HL-60/S4 (cell line): ENCODE measurements around the gene ALK.

Experiments used
- in situ Hi-C: fragments of 300-500 bp; cut with MboI; formaldehyde crosslinking; loops from 2 replicates; pipeline ENCODE4 v1.14.3; 2022; ENCODE audit warnings: low sequenced_read_pairs

ALK gene

DNA sequence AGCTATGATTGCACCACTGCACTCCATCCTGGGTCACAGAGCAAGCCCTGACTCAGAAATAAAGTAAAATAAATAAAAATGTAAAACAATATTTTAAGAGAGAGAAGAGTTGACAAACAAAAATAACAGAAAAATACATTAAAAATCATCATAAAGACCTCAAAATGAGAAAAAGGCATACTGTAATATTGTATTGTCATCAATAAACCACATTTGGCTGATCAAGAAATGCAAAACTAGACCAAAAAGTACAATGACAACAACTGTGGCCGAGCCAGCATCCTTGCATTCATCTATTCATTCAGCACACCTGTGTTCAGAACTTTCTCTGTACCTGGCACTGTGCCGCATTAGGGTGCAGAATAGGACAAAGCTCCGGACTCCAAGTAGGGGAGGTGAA lies 121.8 kb downstream of the ALK start:
- in situ Hi-C loops: no loop called here

DNA sequence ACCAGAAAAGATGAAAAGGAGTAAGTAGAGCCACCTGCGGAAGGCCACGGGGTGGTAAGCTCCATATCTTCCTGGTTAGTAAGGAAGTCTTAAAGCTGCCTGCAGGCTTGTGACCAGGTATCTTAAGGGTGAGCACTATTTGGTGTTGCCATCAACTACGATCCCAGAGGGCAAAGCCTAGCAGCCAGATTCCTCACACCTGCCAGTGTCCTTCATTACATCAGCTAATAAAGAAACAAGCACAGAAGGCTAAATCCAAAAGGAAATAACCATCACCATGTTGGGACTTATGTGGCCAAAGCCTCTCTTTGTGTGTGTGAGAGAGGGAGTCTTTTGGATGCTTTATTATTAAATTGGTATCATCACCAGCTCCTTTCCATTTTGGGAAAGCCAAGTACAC lies 123.5 kb downstream of the ALK start:
- in situ Hi-C loops: no loop called here

DNA sequence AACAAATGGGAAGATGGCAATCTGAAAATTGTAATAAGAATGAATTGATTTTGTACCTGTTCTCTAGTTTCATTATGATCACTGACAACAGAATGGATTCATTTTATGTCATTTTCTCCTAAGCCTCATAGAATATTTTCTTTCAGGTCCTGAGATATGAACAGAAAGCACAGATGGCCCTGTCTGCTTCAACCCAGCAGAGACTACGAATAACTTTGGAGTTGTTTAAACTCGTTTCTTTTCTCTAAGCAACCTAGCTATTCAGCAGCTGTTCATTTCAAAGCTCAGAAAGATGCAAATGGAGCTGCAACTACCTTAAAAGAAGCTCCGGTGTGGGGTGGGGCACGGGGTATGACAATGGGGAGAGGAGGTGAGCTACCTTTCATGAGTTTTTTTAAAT lies 124.9 kb downstream of the ALK start:
- in situ Hi-C loops: no loop called here

DNA sequence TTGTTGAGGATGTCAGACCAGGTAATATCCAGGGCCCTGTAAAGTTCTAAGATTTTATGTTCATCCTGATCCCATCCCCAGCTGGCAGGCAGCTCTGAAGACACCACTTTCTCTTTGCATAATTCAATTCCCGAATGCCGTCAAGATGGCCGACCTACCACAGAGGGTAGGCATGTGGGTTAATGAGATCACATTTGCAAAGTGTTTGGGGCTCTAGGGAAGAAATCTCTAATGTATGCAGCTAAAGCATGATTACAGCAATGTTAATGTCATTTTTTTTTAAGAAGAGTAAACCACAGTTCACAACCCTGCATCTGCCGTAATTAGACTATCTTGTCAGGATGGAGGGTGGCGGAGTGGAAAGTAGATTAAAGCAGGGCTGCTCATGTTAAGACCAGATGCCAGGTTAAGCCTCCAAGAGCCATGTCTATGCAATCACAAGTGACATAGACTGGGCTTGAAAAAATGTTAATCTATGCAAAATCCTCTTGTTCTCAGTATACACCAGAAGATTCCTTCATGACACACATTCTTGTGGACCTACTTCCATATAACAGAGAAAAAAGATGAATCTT lies 131.4 kb downstream of the ALK start:
- in situ Hi-C loops: no loop called here

DNA sequence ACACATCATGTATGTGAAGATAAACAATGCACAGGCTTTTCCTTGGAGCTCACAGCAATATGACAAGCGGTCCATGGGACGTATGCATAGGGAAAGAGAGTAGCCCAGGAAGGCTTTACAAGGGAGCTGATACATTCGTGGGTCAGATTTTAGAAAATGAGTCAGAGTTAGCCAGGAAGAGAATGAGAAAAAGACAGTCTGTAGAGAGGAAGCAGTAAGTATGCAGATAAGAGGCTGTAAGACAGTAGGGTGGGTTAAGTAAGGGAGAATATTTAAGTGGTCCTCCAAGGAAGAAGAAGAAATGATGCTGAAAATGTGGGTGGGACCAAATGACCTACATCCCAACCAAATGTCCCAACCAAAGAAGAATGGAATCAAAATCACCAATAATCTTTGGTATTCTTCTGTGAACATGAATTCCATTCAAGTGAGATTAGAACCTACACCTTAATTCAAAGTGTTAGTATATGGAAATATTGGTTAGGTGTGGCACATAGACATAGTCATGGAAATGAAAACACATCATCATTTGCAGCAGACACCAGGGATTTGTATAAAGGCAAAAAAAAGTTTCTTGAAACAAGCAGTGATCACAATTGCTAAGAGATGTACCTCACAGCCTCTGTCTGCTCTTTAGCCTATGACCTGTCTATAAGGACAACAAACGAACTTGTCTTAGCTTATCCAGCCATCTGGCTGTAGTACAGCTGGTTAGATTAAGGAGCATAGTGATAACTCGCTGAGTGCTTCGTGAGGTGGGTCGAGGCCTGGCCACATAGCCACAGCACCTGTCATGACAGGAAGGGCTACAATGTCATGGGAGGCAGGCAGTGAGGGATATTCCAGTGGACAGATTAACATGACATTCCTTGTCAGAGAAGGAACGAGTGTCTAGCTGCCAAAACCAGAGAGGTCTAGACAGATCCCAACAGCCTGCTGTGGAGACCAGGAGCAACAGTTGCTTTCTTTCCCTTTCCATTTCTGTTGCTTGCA lies 133.6 kb downstream of the ALK start:
- in situ Hi-C loops: no loop called here

DNA sequence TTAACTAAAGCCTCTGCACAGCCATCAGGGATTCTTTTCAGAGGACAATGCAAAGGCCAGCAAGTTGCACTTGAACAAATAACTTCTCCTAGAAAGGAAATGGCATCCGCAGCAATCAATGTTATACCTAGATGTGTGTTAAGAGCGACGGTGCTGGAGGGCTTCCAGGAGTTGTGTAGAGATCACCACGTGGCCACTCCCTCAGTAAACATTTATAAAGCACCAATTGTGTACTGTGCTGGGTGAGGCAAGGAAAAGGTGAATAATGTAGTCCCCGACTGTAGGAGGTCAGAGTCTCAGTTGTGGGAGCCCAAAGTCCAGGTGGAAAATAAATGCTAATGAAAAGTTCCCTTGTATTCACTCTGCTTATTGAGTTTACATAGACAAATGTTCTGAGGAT lies 135.0 kb downstream of the ALK start:
- in situ Hi-C loops: no loop called here

DNA sequence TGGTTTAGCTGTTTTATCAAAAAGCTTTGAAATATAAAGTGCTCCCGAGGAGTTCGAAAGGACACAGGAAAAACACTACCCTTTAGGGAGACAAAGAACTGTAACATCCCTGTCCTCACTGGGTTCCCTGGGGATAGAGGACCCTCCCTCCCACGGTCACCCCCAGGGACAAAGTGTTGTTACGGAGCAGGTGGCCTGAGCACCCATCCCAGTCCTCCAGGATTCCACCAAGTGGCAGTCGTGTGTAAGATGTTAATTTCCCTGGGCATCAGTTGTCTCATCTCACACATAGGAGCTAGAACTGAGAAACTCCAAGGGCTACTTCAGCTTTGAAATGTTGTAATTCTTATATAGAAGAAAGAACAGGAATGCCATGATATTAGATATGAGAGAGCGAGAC lies 137.7 kb downstream of the ALK start:
- in situ Hi-C loops: no loop called here

DNA sequence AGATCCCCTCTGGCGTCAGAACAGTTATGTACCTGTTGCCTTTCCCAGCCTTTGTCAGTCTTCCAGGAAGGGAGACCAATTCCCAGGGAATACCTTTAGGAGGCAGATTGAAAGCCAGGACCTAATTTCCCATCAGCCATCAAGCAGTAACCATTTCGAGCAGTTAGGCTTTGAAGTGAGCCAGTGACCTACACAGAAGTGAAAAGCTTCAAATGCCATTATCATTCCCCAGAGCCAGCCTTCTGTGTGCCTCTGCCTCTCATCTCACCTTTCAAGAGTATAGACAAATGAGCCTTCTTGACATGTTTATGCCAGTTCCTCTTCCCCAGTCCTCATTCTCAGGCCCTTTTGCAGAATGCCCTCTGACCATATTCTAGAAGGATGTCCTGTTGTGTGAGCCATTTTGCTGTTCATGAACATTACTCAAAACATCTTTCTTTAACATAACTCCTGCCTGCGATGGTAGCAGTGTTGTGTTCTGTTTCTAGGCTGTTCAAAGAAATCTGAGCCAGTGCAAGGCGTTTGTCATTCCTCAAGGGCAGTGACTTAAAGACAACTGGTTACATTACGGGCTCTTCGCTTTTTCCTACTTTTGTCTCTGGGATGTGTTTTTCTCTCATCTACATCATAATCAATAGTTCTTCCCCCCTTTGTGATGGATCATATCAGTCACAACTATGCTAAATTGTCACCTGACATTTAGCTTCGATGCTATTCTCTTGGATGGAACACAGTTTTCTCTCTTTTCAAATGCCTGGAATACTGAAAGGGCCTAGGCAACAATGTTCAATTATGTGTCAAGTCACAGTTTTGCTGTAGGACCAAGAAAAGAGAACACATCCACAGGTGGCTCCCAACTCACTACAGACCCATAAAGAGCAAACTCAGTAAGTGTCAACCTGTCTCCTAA lies 138.6 kb downstream of the ALK start:
- in situ Hi-C loops: no loop called here

DNA sequence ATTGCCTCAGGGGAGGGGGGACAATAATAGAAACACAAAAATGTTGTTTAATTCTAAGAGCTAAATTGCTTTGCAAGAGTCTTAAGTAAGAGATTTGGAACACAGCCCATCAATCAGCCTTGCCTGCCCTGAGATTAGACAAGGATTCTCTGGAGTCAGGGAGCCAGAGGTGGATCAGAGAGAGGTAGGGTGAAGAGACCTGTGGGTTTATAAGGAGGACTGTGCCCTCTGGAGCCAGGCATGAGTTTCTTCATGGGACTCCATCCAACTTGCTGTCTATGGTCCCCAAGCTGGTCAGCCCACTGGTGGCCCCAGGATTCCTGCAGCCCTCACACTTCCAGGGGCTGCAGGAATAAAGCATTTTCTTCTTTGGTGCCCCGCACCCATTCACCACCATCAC lies 139.3 kb downstream of the ALK start:
- in situ Hi-C loops: no loop called here

DNA sequence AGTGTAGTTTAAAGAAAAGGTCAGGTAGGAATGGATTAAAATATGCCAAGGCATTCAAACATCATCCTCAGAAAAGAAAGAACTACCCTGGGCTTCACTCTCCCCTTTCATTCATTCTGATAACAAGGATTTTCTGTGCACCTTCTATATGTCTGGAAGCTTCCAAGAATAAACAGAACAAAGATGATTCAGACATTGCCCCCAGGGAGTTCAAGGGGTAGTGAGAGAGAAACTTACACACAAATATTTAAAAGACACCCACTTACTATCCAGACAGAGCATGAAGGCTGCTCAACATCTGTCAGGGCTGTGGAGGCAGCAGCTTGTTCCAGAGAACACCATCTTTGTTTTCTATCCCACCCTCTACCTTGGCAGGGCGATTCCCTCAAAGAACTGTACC lies 140.5 kb downstream of the ALK start:
- in situ Hi-C loops: no loop called here

DNA sequence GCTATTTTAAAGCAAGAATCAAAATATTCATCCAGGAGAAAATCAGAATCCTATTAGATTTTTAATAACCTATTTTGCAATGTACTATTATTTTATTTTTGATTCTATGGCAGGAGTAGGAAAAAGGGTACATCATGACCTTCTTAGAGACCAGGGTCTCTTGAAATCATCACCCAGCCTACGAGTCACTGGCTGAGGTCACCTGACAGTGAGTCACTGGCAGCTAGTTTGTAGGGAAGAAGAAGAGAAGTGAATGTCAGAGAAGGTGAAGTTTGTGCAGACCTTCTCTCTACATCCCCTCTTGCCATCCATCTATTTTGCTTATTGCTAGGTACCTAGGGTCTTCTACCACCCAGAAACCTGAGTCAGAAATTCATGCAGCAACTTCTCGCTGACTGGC lies 144.2 kb downstream of the ALK start:
- in situ Hi-C loops: no loop called here

DNA sequence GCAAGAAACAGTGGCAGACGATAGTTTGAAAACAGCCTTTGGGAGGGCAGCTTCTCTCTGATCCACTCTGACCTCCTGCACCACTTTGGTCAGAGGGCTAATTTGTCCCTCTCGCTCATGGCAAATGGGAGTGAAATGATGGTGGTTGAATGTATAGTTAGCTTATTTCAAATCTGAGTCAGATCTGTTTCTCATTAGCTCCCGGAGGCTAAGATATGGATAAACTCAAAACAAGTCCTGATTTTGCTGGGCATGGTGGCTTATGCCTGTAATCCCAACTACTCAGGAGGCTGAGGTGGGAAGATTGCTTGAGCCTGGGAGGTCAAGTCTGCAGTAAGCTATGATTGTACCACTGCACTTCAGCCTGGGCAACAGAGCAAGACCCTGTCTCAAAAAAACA lies 145.0 kb downstream of the ALK start:
- in situ Hi-C loops: no loop called here

DNA sequence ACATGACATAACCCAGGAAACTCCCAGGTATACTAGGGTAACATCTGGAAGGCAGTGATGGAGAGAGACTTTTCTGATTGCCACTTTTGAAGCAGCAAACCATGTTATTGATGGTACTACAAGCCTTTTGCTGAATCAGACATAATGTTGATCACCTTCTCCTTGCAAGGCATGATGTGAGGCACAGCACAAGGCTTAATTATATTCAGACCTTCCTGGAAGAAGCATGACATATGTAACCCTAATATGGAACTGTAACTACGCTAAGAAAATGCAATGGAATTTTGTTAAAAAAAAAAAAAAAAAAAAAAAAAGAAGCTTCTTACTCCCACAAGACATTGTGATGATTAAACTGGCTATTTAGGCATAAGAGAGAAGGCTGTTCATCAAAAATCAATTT lies 145.4 kb downstream of the ALK start:
- in situ Hi-C loops: no loop called here

DNA sequence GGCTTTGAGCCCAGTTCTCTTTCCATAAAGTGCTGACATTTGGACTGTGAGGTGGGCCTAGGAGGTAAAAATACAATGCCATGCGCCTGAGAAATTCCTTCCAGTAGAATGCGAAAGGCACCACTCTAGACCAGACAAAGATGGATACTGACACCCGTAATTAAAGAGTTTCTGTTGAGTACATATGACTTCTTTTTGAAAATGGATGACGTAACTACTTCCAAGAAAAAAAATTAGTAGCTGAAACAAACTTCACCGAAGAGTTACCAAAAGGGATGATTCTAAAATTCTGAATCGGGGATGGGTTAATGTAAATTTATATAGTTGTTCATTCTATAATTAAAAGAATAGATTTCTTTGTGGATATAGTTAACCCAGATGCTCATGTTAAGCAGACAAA lies 146.8 kb downstream of the ALK start:
- in situ Hi-C loops: no loop called here

DNA sequence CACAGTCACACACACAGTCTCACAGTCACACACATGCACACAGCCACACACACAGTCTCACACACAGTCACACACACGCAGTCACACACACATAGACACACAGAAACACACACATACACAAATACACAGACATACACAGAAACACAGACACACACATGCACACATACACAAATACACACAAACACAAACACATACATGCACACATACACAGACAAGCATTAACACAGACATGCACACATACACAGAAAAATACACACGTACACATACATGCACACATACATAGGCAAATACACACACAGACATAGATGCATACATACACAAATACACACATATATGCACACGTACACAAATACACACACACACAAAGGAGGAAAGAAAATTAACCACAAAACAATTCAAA lies 150.5 kb downstream of the ALK start:
- in situ Hi-C loops: no loop called here

DNA sequence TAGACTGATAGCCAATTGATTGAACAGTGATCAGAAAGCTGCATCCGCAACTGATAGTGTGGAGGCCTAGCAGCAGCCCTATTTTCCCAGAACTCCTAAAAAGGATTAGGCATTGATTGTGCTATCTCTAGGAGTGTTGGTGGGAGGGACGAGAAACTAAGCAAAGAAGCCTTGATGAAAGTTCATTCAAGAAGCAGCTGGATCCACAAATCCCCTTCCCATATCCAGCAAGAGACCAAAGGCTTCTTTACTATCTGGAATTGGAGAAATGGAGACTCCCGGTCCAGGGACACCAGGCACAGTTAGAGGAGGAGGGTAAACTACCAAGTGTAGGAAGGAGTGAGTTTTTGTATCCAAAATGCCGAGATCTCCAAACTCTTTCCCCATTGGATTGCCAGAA lies 151.5 kb downstream of the ALK start:
- in situ Hi-C loops: no loop called here

DNA sequence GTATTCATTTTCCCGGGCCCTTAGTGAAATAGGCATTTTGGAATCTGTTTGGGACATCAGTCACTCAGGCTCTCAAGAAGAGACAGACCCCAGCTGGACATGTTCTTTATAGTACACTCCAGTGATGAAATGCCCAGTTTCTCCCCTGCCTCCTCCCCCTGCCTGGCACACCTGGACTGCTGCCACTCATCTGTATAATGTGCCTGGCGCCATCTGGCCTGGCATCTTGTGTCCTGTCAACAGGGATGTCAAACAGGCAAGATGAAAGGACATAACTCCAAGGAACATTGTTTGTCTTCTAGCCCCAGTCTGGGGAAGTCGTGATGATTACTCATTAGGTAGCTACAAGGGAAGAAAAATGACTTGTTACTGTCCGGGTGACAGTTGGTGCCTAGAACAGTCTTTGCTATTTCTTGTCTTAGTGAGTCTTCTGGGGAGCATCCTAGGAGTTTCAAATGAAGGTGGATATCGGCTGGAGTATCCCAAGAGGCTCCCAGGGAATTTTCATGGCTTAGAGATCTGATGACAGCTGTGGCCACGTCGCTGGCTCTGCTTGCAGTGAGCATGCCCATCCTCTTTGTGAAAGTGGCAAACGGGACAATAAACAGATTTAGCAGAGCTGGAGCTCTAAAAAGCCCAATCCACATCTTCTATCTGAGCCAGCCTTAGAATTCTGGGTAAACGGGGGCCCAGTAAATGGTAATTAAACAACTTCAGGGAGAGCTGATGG lies 153.6 kb downstream of the ALK start:
- in situ Hi-C loops: no loop called here

DNA sequence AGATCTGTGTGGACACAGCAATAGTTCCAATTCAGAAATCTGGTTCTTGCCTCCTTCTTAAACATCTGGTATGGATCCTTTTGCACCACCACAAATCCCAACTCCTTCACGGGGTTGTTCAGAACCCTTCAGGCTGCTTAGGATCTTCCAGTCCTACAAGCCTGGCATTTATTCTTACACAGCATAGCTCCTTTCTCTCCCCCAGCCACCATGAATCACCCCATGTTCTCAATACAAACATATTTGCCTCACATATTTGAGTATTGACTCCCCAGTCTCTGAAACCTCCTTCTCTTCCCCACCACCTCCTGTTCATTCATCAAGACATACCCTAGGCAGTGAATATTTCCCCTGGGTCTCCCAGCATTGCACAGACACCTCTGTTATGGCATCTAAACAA lies 155.2 kb downstream of the ALK start:
- in situ Hi-C loops: no loop called here

DNA sequence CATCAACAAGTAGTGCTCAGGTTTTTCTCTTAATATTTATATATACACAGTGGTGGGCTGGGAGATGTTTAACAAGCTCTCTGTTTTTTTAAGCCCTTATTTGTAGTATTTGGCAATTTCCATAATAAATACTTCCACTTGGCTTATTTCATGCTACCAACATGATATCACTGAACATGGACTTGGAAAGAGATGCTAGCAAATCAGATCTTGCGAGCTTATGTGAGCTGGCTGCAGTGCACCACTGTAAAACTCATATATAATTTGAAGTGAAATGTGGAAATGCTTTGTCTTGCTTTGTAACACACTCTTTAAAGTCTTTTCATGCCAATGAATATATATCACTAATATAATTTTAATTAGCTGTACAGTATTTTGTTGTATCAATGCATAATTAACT lies 155.7 kb downstream of the ALK start:
- in situ Hi-C loops: no loop called here

DNA sequence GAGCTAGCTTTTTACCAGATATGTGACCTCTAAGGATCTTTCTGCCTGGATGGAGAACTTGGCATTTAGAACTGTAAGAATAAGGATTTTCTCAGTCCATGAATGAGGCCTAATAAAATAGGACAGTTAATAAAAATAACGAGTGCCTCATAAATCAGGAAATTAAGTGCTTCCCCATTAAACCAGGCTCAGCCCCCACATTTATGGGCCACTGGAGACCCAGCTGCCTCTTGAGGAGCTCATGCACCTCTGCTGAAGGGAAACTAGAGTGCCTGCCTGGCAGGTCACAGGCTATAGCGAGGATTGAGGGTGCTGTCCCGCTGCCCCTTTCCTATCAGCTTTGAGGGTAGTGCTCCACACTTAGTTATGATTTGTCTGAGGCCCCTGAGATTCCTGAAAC lies 158.0 kb downstream of the ALK start:
- in situ Hi-C loops: no loop called here

DNA sequence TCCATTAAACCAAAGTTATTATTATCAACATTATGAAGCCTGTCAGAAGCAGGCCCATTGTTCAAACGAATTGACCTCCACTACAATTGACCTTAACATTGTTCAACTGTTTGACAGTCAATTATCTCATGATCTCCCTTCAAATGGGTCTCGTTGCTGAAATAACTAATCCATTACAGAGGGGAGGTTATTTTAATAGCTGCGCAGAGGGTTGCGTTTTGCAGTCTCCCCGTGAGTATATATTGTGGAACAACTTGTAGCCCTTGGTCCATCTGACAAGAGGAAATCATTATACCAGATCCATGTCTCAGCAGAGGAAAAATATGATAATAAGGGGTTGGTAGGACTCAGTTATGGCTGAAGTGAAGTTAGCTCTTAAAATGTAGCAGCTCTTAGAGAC lies 159.1 kb downstream of the ALK start:
- in situ Hi-C loops: no loop called here
